GM21723 (cell line): Measurements from ENCODE around the gene COG5.

Experiments
- ATAC-seq: cut with Tn5 transposase; IDR thresholded peaks from one replicate; pipeline ENCODE4 v1.9.1; 2021; ENCODE audit warnings: mild to moderate bottlenecking, moderate library complexity; ENCODE audit not compliant: unreplicated experiment

Gene COG5

DNA sequence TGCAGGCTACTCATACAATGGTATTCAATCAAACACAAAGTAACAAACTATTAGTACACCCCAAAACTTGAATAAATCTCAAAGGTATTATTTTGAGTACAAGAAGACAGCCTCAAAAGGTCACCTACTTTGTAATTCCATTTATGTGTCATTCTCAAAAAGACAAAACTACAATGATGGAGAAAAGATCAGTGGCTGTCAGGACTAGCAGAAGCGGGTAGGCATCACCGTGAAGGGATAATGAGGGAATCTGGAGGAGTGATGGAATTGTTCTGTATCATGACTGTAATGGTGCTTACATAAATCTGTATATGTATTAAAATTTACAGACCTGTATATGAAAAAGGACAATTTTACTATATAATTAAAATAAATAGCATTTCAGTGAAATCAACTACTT lies 37.0 kb downstream of the COG5 start:
- no peak for ATAC-seq

DNA sequence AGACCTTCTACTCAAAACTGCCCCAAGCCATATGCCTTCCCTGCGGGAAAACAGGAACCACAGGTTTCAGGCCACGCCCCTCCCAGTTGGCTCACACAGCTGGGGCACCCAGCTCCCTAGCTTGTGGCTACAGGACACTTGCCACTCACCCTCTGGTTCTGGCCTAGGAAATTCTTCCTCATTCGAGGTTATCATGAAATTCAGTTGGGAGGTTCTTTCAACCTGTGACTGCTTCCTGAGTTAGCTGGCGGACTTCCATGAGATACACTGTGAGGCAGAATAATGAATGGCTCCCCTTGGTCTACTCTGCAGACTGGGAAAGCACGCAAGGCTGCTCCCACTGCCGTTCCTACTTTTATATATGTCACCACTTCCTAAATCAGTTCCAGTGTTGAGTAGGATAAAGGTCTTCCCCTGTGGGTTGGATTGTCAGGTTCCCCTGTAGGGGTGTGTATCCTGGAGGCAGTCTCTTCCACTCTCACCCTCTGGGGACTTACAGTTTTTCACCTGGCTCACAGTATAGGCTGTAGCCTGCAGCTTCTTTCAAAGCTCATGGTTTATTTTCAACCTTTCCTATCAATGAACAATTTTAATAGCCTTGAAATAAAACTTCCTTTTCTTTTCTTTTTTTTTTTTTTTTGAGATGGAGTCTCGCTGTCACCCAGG lies 56.9 kb downstream of the COG5 start:
- no peak for ATAC-seq

DNA sequence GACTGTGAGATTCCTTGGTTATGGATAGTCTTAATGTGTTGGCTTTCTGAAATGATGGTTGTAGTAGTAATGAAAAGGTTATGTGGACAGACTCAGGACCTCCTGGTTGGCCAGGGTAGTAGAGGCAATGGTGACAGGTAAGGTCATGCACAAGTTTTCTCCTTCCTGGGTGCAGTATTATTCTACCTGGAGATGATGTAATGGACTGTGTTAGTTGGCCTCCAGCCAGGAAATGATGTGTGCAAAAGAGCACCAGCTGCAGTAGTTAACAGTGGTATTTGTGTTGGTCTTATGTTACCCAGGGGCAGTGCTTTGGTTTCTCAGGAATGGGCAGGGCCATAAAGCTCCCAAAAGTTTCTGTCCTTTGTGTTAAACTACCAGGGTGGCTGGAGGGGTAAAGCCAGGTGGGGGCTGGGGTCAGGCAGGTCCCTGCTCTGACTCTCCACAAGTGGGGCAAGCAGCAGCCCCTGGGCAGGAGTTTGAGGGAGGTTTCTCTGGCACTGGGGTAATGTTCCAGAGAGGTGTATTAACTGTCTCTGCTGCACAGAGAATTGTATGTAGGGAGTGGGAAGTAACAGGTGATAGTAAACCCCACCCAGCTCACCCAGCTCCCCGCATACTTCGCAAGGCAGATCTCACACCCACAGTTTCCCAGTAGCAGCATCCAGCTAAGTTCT lies 57.6 kb downstream of the COG5 start:
- ATAC-seq: no peak

DNA sequence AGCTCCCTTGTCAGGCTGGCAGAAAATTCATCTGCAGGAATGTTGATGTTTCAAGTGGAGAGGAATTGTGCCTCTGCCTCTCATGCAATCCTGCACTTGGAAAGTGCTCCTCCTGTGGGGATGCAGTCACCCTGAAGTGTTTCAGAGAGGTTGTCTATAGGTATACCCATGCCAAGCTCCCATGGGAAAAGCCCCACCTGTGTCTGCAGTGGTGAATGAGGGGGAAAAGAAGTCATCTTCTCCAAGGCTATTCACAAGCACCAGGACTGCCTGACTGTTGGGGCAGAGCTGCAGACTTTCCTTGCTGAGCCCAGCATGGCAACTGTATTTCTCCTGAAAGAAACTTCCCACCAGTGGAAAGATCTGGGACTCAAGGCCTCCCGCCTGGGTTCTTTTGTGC lies 58.4 kb downstream of the COG5 start:
- no peak for ATAC-seq

DNA sequence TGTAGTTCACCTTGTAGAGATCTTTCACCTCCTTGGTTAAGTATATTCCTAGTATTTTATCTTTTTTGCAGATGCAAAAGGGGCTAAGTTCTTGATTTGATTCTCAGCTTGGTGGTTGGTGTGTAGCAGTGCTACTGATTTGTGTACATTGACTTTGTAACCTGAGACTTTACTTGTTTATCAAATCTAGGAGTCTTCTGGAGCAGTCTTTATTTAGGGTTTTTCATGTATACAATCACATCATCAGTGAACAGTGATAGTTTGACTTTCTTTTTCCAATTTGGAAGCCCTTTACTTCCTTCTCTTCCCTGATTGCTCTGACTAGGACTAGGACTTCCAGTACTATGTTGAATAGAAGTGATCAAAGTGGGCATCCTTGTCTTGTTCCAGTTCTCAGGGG lies 60.0 kb downstream of the COG5 start:
- ATAC-seq: no peak

DNA sequence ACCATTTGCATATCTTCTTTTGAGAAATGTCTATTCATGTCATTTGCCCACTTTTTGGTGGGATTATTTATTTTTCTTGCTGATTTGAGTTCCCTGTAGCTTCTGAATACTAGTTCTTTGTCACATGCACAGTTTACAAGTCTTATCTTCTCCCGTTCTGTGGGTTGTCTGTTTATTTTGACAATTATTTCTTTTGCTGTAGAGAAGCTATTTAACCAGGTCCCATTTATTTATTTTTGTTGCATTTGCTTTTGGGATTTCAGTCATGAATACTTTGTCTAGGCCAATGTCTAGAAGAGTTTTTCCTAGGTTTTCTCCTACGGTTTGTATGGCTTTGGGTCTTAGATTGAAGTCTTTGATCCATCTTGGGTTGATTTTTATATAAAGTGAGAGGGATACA lies 60.9 kb downstream of the COG5 start:
- no peak for ATAC-seq

DNA sequence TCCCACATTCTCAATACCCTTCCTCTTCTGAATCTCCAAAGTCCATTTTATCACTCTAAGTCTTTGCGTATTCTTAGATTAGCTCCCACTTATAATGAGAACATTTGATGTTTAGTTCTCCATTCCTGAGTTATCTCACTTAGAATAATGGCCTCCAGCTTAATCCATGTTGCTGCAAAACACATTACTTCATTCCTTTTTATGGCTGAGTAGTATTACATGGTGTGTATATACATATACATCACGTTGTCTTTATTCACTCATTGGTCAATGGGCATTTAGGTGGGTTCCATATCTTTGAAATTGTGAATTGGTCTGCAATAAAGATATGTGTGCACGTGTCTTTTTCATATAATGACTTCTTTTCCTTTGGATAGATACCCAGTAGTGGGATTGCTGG lies 61.6 kb downstream of the COG5 start:
- ATAC-seq: no peak

DNA sequence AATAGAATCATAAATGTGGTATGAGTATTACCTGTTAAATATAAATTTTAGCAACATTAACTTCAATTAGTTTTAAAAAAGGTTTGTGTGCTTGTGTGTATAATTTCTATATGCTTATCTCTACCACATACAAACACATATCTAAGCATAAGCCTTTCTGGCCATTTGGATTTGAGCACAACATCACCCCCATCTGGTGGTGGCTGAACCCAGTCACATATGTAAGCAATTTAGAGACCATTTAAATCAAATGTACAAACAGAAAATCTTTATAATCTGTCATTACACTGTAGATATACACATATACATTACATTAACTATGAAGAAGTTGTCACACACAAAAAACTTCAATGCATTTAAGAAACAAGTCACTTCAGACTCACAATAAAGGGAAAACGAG lies 62.1 kb downstream of the COG5 start:
- ATAC-seq: no peak

DNA sequence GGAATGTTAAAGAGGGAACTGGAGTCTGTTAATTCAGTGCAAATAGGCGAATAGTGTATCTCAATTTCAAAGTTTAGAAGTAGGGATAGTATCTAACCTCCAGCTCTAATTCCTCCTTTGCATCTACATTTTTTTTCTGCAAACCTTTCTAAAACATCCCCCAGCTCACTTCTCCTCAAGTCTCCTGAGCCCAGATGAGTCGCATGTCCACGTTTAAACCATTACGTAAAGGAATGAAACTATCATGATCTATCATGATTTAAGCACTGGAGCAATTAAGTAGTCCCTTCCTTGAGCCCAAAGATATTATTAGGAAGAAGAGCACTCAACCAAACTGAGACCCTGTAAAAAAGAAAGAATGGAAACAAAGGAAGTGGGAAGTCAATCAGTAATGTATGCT lies 64.0 kb downstream of the COG5 start:
- ATAC-seq: no peak

DNA sequence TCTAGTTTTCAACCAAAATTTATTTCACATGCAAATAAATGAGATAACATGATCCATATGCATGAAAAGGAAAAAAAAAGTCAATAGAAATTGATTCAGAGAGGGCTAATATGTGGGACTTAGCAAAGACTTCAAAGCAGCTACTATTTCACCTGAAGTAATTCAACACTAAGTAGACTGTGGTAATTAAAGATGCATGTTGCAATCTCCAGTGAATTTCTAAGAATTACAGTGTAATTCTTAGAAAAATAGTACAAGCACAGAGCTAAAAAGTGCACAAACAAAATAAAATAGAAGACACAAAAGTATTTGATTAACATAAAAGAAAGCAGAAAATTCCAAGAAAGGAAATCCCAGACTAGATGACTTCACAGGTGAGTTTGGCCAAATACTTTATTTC lies 68.2 kb downstream of the COG5 start:
- ATAC-seq: no peak

DNA sequence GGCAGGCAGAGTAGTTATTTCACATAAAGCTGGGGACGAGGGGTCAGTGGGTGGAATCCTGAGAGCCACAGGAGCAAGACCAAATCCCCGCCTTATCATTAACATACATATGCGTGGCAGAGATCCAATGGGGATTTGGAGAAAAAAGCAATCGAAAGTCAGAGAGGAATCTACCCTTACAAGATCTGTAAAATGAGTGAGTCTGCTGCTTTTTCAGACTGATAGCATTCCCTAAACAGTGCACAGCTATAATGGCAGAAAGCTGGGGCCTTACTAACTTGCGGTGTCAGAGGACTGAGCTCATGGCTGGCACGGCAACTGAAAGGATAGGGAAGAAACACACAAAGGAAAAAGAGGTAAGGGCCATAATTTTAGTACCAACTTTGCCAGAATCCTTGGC lies 68.8 kb downstream of the COG5 start:
- ATAC-seq: no peak

DNA sequence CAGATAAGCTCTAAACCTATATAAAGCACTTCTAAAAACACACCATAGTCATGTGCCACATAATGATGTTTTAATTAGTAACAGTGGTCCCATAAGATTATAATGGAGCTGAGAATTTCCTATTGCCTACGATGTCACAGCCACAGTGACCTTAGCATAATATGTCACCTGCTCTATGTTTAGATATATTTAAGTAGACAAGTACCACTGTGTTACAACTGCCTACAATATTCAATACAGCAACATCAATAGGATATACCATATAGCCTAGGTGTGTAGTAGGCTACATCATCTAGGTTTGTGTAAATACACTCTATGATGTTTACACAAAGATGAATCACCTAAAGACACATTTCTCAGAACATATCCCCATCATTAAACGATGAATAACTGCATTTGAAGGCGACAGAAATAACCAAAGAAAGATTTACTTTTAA lies 69.4 kb downstream of the COG5 start:
- no peak for ATAC-seq

DNA sequence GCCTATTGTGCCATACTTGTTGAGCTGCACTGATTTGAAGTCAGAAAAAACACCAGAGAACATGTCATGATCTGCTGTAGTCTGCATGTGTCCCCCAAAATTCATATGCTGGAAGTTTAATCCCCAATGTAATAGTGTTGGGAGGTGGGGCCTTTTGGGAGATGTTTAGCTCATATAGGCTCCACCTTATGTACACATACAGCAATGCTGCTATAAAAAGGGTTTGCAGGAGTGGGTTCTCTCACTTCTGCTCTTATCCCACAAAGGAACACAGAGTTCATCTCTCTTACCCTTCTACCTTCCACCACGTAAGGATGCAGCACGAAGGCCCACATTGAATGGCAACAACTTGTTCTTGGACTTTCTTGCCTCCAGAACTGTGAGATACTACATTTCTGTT lies 70.8 kb downstream of the COG5 start:
- no peak for ATAC-seq

DNA sequence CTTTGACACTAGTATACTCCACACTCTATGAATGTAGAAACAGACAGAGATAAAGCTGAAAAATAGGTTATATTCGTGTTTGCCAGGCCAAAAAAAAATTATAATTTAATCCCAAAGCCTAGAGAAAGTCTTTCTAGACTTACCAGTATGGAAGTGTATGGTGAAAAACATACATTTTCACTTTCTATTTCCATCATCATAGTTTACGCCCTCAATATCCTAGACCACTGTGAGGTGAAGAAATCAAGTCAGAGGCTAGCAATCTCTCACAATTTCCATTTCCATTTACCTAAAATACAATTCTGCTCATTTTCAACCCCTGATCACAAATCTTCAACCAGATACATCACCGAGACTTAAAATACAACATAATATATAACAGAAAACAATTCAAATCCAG lies 77.7 kb downstream of the COG5 start:
- ATAC-seq: no peak

DNA sequence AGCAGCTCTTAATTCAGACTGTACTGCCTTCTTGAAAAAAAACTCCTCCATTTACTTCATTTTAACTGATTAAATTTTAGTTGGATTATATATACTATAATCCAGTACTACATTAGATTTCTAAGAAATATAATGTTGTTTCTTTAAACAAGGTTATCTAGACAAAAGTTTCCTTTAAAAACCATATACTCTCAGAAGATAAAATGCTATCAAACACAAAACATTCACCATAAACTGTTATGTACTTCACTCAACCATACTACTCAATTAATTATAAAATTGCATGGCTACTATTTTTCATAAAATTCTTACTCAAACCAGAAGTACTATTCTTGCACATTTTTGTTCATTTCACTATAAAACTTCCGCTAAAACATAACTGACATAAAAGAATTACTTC lies 81.1 kb downstream of the COG5 start:
- ATAC-seq: no peak

DNA sequence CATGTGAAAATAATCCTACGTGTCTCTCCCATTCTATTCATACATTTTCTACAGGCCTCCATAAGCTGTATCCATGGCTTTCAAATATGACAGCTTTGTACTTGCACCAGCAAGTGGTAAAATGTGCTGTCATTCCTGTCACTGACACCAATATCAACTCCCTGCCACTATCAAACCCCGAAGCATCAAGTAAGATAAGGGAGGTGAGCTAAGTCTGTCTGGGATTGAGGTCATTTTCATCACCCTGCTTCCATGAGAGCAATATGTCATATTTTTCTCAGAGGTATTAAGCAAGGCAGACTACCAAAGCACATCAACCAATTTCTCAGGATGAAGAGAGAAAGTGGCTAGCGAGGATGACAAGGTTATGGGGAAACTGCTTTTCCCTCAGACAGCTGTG lies 82.8 kb downstream of the COG5 start:
- no peak for ATAC-seq

DNA sequence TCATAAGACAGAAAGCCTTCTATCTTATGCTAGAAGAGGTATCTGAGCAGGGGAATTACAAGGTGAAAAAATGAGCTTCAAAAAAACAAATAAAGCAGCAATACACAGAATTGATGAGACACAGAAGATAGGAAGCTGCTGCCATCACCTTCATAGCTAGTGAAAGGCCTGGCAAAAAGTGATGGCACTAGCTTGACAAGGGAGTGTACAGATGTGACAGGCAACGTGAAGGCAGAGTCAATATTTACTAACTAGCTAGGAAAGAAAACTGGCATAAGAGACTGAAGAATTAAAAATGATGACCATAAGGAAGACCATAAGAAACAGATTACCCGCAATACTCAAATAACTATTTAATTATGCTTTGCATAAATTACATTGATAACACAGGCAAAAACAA lies 84.4 kb downstream of the COG5 start:
- no peak for ATAC-seq

DNA sequence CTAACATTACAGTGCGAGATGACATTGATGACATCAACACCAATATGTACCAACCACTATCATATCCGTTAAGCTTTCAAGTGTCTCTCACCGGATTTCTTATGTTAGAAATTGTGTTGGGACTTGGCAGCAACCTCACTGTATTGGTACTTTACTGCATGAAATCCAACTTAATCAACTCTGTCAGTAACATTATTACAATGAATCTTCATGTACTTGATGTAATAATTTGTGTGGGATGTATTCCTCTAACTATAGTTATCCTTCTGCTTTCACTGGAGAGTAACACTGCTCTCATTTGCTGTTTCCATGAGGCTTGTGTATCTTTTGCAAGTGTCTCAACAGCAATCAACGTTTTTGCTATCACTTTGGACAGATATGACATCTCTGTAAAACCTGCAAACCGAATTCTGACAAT lies 89.6 kb downstream of the COG5 start:
- ATAC-seq: no peak

DNA sequence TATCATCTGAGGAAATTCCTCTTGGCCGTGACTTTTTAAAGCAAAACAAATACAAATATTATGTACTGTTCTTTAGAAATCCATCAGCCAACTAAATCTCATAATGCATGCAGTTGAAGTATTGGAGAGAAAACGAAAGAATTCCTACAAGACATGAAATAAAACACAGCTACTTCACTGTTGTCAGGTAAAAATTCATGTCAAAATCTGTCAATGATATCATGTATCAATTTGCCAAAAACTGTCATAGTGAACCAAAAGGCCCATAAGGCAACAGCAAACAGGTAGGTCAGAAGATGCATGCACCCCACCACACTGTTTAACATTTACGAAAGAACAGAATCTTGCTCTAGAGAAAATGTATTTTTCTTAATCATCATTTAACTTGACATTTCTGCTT lies 91.6 kb downstream of the COG5 start:
- ATAC-seq: no peak

DNA sequence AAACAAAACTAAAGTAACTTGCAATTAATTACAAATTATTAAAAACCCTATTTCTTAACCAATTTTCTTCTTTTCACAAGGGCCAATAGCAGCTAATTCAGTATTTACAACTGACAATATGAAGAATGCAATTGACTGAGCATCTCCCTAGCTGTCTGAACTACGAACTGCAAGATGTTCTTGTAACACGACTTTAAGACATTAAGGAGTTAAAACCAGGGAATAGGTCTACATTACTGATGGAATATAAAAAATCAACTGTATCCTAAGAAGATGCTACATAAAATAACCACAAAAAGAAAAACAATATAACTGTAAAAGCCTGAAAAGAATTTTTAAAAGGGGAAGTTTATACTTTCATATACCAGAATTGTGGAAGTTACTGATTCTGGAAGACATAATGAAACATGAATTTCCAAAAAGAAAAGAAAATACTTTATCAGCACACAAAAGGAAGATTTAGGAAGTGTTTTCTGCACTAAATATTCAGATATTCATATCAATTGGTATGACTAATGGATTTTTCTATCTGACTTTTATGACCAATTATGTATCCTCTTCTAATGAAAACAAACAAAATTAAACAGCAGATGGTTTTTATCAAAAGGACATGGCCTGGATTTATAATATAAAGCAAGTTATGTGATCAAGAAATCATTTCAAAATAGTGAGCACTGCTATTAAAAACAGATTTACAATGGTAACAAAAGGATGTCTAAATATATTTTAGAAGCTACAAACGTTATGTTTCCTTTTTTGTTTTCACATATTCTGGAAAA lies 92.2 kb downstream of the COG5 start:
- ATAC-seq: no peak

DNA sequence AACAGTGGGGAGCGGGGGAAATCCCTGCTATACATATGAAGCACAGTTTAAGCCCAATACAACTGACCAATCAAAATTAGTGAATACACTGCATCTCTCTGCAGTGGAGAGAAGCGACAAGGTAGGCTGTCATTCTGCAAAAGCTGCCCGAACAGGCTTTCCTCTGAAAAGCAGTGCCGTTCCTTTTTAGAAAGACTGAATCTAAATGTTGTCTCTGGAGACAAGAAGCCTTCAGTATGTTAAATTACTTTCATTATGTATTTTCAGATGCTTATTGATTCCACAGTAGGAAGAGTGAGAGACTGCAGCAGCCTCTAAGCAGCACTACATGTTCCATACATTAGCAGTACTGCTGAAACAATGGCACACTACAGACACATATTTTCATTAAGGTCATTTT lies 93.8 kb downstream of the COG5 start, which contains the start of gene GPR22:
TSS of gene GPR22 (plus strand) at position 129 of the 400 bp plus-strand sequence. CDS start 4,004 bp downstream, outside the sequence.
- no peak for ATAC-seq

DNA sequence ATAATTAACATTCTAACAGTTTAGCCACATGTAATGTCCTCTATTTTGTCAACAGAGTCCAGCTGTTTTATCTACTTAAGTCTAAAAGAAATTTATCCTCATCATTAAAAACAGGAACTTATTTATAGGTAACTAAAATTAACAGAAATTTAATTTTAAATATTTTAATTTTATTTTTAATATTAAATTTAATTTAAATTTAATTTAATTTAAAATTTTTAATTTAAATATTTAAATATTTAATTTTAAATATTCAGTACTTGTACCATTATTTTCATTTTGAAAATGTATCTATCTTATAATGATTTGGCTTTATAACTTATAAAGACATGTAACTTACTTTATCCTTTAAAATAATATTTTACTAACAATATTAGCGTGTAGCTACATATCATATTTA lies 94.9 kb downstream of the COG5 start:
- ATAC-seq: no peak
